H9 (cell line): Measurements from ENCODE around the gene FHOD3. TPM values are rescaled to one million over a fixed set of nuclear protein-coding genes. Genes with fewer than 3 reads are reported as not detected.

Source experiments
- DNase-seq: peaks from one replicate; pipeline ENCODE4 v3.0.0-alpha.2; 2017
- H2AFZ ChIP-seq: one replicate; pipeline ENCODE4 v1.6.1; 2013; ENCODE audit warnings: mild to moderate bottlenecking, low read length, control low read depth, moderate library complexity
- H2AK5ac ChIP-seq: 2 replicates; pipeline ENCODE4 v1.6.1; 2013; ENCODE audit warnings: low read length, control low read depth, mixed read lengths; ENCODE audit not compliant: insufficient read length
- H2BK120ac ChIP-seq: one replicate; pipeline ENCODE4 v1.6.1; 2013; ENCODE audit warnings: low read depth, mild to moderate bottlenecking, low read length, control low read depth, inconsistent platforms; ENCODE audit not compliant: poor library complexity, severe bottlenecking
- H2BK12ac ChIP-seq: 2 replicates; pipeline ENCODE4 v1.6.1; 2013; ENCODE audit warnings: low read length, control low read depth, mixed read lengths, low read depth; ENCODE audit not compliant: insufficient read length
- H2BK15ac ChIP-seq: 2 replicates; pipeline ENCODE4 v1.6.1; 2013; ENCODE audit warnings: low read depth, low read length, control low read depth
- H2BK20ac ChIP-seq: one replicate; pipeline ENCODE4 v1.6.1; 2013; ENCODE audit warnings: low read depth, mild to moderate bottlenecking, low read length, control low read depth, inconsistent platforms; ENCODE audit not compliant: poor library complexity, severe bottlenecking
- H2BK5ac ChIP-seq: 2 replicates; pipeline ENCODE4 v1.6.1; 2013; ENCODE audit warnings: low read length, control low read depth, mixed read lengths; ENCODE audit not compliant: insufficient read length
- H3K14ac ChIP-seq: 2 replicates; pipeline ENCODE4 v1.6.1; 2013; ENCODE audit warnings: low read length, control low read depth; ENCODE audit not compliant: insufficient read depth
- H3K18ac ChIP-seq: 2 replicates; pipeline ENCODE4 v1.6.1; 2013; ENCODE audit warnings: low read depth, mild to moderate bottlenecking, mixed read lengths, low read length, control low read depth; ENCODE audit not compliant: insufficient read length
- H3K23ac ChIP-seq: 2 replicates; pipeline ENCODE4 v1.6.1; 2013; ENCODE audit warnings: low read length, control low read depth, mixed read lengths, low read depth; ENCODE audit not compliant: insufficient read length
- H3K23me2 ChIP-seq: 2 replicates; pipeline ENCODE4 v1.6.1; 2013; ENCODE audit warnings: low read depth, mild to moderate bottlenecking, mixed read lengths, low read length, control low read depth; ENCODE audit not compliant: insufficient read length, poor library complexity, severe bottlenecking
- H3K27ac ChIP-seq: 2 replicates; pipeline ENCODE4 v1.5.1; 2013; ENCODE audit warnings: low read length, control low read depth, mixed read lengths, low read depth; ENCODE audit not compliant: insufficient read length
- H3K27me3 ChIP-seq: 2 replicates; pipeline ENCODE4 v1.6.1; 2013; ENCODE audit warnings: low read length, control low read depth, inconsistent platforms; ENCODE audit not compliant: insufficient read depth
- H3K4ac ChIP-seq: 2 replicates; pipeline ENCODE4 v1.6.1; 2013; ENCODE audit warnings: low read depth, mild to moderate bottlenecking, control low read depth, inconsistent platforms, low read length, moderate library complexity
- H3K4me1 ChIP-seq: 2 replicates; pipeline ENCODE4 v1.6.1; 2013; ENCODE audit warnings: low read length, control low read depth, inconsistent platforms; ENCODE audit not compliant: insufficient read depth
- H3K4me2 ChIP-seq: 2 replicates; pipeline ENCODE4 v1.6.1; 2013; ENCODE audit warnings: low read length, control low read depth, mixed read lengths; ENCODE audit not compliant: insufficient read length, insufficient read depth
- H3K56ac ChIP-seq: 2 replicates; pipeline ENCODE4 v1.6.1; 2013; ENCODE audit warnings: low read depth, mild to moderate bottlenecking, mixed read lengths, low read length, control low read depth; ENCODE audit not compliant: insufficient read length
- H3K79me1 ChIP-seq: 2 replicates; pipeline ENCODE4 v1.6.1; 2013; ENCODE audit warnings: low read depth, mild to moderate bottlenecking, moderate library complexity, low read length, control low read depth, inconsistent platforms; ENCODE audit not compliant: insufficient read depth, poor library complexity, severe bottlenecking
- H3K79me2 ChIP-seq: 2 replicates; pipeline ENCODE4 v1.6.1; 2013; ENCODE audit warnings: low read length, control low read depth, inconsistent platforms; ENCODE audit not compliant: insufficient read depth
- H3K9ac ChIP-seq: 2 replicates; pipeline ENCODE4 v1.6.1; 2013; ENCODE audit warnings: low read length, control low read depth, mixed read lengths; ENCODE audit not compliant: insufficient read length; ENCODE audit errors: extremely low read depth
- H3K9me3 ChIP-seq: one replicate; pipeline ENCODE4 v1.6.1; 2013; ENCODE audit warnings: low read depth, low read length, inconsistent platforms; ENCODE audit not compliant: control insufficient read depth
- H3T11ph ChIP-seq: one replicate; pipeline ENCODE4 v1.6.1; 2013; ENCODE audit warnings: mild to moderate bottlenecking, low read length, control low read depth, inconsistent platforms
- H4K20me1 ChIP-seq: one replicate; pipeline ENCODE4 v1.6.1; 2013; ENCODE audit not compliant: control insufficient read depth, insufficient read length, insufficient read depth
- H4K5ac ChIP-seq: 2 replicates; pipeline ENCODE4 v1.6.1; 2013; ENCODE audit warnings: low read depth, mild to moderate bottlenecking, mixed read lengths, low read length, control low read depth; ENCODE audit not compliant: insufficient read length
- H4K8ac ChIP-seq: replicated peaks from 2 replicates; pipeline ENCODE4 v1.6.1; 2013; ENCODE audit warnings: low read length, control low read depth, mixed read lengths, low read depth; ENCODE audit not compliant: insufficient read length
- H4K91ac ChIP-seq: 2 replicates; pipeline ENCODE4 v1.6.1; 2013; ENCODE audit warnings: low read depth, mild to moderate bottlenecking, moderate library complexity, mixed read lengths, low read length, control low read depth; ENCODE audit not compliant: insufficient read length
- H3K27ac Mint-ChIP-seq, 3 experiments: 2 replicates in 2 of 3; 3 replicates in 1 of 3; pipeline ENCODE4 v1.8.0; 2020 to 2021; ENCODE audit warnings: mixed read lengths in 3 of 3, mild to moderate bottlenecking in 1 of 3, moderate library complexity in 1 of 3
- H3K27me3 Mint-ChIP-seq: 2 replicates; pipeline ENCODE4 v1.8.0; 2021; ENCODE audit warnings: low read depth, mild to moderate bottlenecking, moderate library complexity, mixed read lengths
- H3K36me3 Mint-ChIP-seq, 3 experiments: 2 replicates in 2 of 3; 3 replicates in 1 of 3; pipeline ENCODE4 v1.8.0; 2020 to 2021; ENCODE audit warnings: low read depth in 3 of 3, mixed read lengths in 3 of 3; ENCODE audit not compliant: insufficient read depth in 1 of 3
- H3K4me1 Mint-ChIP-seq, 2 experiments: 2 replicates each; pipeline ENCODE4 v1.8.0; 2020; ENCODE audit warnings: mixed read lengths in 2 of 2
- H3K4me3 Mint-ChIP-seq, 2 experiments: 2 replicates in 1 of 2; 3 replicates in 1 of 2; pipeline ENCODE4 v1.8.0; 2020 to 2021; ENCODE audit warnings: mild to moderate bottlenecking in 2 of 2, mixed read lengths in 2 of 2, moderate library complexity in 1 of 2
- H3K9me3 Mint-ChIP-seq, 2 experiments: 2 replicates in 1 of 2; 3 replicates in 1 of 2; pipeline ENCODE4 v1.8.0; 2020; ENCODE audit warnings: mild to moderate bottlenecking in 2 of 2, mixed read lengths in 2 of 2, moderate library complexity in 1 of 2
- WGBS: extraction: QIAGEN DNeasy Blood & Tissue Kit; methylation state at CpG from one replicate; pipeline ENCODE4 v1.1.7; 2013; ENCODE audit warnings: missing lambda C conversion rate, low lambda C conversion rate, mixed read lengths; ENCODE audit not compliant: insufficient read length; ENCODE audit errors: extremely low coverage; 5-methylcytosine and 5-hydroxymethylcytosine counted together
- total RNA-seq: library from RNA; stranded (reverse); gene quantifications from 2 replicates; pipeline ENCODE4 v1.2.1, GENCODE V29; 2021
- TF ChIP-seq, protein P1 (sequence below): fragments of 200-600 bp; sonication (generic); conservative IDR thresholded peaks from 3 replicates; pipeline ENCODE4 v1.8.0; 2021; ENCODE audit warnings: antibody characterized with exemption, mild to moderate bottlenecking

FHOD3 gene
- total RNA-seq, 1 experiment from 2014 or later: 8.0 TPM

GRCh38 chr18:36513556-36513955 lies 216.0 kb downstream of the FHOD3 start:
- no peaks in the 10 kb centered on the region; the same call in 1 of the 2 replicates for H3K27me3 Mint-ChIP-seq
- Histone ChIP-seq H4K5ac (no peak overlapping the region), H2AK5ac (no peak overlapping the region), H2BK120ac (no peak overlapping the region), H2BK5ac (no peak overlapping the region), H3K4ac (no peak overlapping the region), H2BK12ac (no peak overlapping the region), H3K79me2 (no peaks in the 10 kb centered on the region), H2AFZ (no peak overlapping the region), H4K8ac (no peak overlapping the region), H4K20me1 (no peaks in the 10 kb centered on the region), H3K9ac (no peak overlapping the region), H3K27me3 (no peaks in the 10 kb centered on the region), H2BK15ac (no peak overlapping the region), H3K79me1 (no peaks in the 10 kb centered on the region), H3K27ac (no peak overlapping the region), H3T11ph (no peak overlapping the region), H3K14ac (no peak overlapping the region), H4K91ac (no peak overlapping the region), H3K56ac (no peak overlapping the region), H3K4me1 (0 out of 2 replicates have a peak, but pooled peaks cover 4% of the 10 kb centered on the region), H3K23ac (no peak overlapping the region), H3K9me3 (no peaks in the 10 kb centered on the region), H3K23me2 (no peaks in the 10 kb centered on the region), H3K18ac (no peak overlapping the region), H3K4me2 (no peak overlapping the region), H2BK20ac (no peak overlapping the region)
- no peak for DNase-seq
- no peak overlapping the region for H3K4me3 Mint-ChIP-seq
- TF ChIP-seq, protein P1, sequence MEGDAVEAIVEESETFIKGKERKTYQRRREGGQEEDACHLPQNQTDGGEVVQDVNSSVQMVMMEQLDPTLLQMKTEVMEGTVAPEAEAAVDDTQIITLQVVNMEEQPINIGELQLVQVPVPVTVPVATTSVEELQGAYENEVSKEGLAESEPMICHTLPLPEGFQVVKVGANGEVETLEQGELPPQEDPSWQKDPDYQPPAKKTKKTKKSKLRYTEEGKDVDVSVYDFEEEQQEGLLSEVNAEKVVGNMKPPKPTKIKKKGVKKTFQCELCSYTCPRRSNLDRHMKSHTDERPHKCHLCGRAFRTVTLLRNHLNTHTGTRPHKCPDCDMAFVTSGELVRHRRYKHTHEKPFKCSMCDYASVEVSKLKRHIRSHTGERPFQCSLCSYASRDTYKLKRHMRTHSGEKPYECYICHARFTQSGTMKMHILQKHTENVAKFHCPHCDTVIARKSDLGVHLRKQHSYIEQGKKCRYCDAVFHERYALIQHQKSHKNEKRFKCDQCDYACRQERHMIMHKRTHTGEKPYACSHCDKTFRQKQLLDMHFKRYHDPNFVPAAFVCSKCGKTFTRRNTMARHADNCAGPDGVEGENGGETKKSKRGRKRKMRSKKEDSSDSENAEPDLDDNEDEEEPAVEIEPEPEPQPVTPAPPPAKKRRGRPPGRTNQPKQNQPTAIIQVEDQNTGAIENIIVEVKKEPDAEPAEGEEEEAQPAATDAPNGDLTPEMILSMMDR: no peak
- WGBS: no CpG with 5 or more reads among the region's 5 CpGs
- peaks cover 33 to 48% of the 10 kb centered on the region in 2 experiments for H3K4me1 Mint-ChIP-seq
- no peaks in the 10 kb centered on the region for H3K9me3 Mint-ChIP-seq
- H3K27ac Mint-ChIP-seq: peak overlapping the region in 1 of 3 experiments; percentile 52; a peak in 3 of 7 replicates
- no peaks in the 10 kb centered on the region for H3K36me3 Mint-ChIP-seq
